GM23338 (cell line): ENCODE results near the gene ACP5.
"Not testable (repeated sequence)": the region's sequence is repeated elsewhere in the genome, so short reads cannot be mapped to it uniquely, and the experiment has no call there.

Experiments
- CREB1 ChIP-seq: fragments of 250-450 bp; sonication (Bioruptor Pico); IDR thresholded peaks from 2 replicates; pipeline ENCODE4 v1.5.0; 2020; ENCODE audit warnings: low read depth, mild to moderate bottlenecking, moderate library complexity
- EZH2 ChIP-seq: fragments of 200-600 bp; sonication (generic); IDR thresholded peaks from one replicate; pipeline ENCODE4 v1.8.0; 2017; ENCODE audit warnings: antibody characterized with exemption, mild to moderate bottlenecking, low read depth; ENCODE audit not compliant: unreplicated experiment
- EZH2phosphoT487 ChIP-seq: fragments of 200-600 bp; sonication (generic); IDR thresholded peaks from one replicate; pipeline ENCODE4 v1.8.1; 2018; ENCODE audit warnings: antibody characterized with exemption; ENCODE audit not compliant: unreplicated experiment
- JUNB ChIP-seq: IDR thresholded peaks from one replicate; pipeline ENCODE4 v1.6.1; 2016; ENCODE audit warnings: antibody characterized with exemption; ENCODE audit not compliant: unreplicated experiment
- POLR2AphosphoS5 ChIP-seq: IDR thresholded peaks from 2 replicates; pipeline ENCODE4 v1.6.1; 2016; ENCODE audit warnings: antibody characterized with exemption, low read depth
- STAT1 ChIP-seq: IDR thresholded peaks from one replicate; pipeline ENCODE4 v1.6.1; 2016; ENCODE audit warnings: antibody characterized with exemption; ENCODE audit not compliant: unreplicated experiment
- ZNF114 ChIP-seq: fragments of 250-450 bp; sonication (Bioruptor Pico); IDR thresholded peaks from 2 replicates; pipeline ENCODE4 v1.5.0; 2020; ENCODE audit warnings: mild to moderate bottlenecking, moderate library complexity
- ZNF331 ChIP-seq: fragments of 250-450 bp; sonication (Bioruptor Pico); IDR thresholded peaks from 2 replicates; pipeline ENCODE4 v1.5.0; 2020; ENCODE audit warnings: low read depth, mild to moderate bottlenecking, moderate library complexity
- TF ChIP-seq, protein P1 (sequence below), 2 experiments: fragments of 200-600 bp in 1 of 2; sonication (generic) in 1 of 2; conservative IDR thresholded peaks; 2 replicates each; pipeline versions ENCODE4 v1.5.1 to v1.6.1; 2016 to 2017; ENCODE audit warnings: antibody characterized with exemption in 2 of 2, low read depth in 2 of 2, mild to moderate bottlenecking in 2 of 2, moderate library complexity in 1 of 2
- TF ChIP-seq, protein P2 (sequence below): IDR thresholded peaks from one replicate; pipeline ENCODE4 v1.6.1; 2018; ENCODE audit warnings: antibody characterized with exemption; ENCODE audit not compliant: unreplicated experiment
- TF ChIP-seq, protein P3 (sequence below): IDR thresholded peaks from 2 replicates; pipeline ENCODE4 v1.6.1; 2016; ENCODE audit warnings: antibody characterized with exemption

DNA sequence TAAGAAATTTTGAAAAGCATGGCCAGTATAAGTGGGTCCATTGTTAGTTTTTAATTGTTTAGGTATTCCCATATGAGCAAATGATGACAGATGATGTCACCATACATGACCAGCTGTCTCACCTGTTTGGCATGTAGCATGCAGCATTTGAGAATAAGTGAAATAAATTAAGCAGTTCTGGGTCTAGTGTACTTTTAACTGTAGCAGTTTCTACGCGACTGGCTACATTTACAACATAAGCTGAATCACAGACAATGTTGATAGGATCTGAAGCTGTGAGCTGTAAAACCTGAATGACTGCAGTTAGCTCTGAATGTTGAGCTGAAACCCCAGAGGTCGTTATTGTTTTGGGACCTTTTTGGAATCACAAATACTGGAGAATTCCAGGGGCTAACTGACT lies 45.0 kb upstream of the ACP5 start:
- TF ChIP-seq, protein P1, sequence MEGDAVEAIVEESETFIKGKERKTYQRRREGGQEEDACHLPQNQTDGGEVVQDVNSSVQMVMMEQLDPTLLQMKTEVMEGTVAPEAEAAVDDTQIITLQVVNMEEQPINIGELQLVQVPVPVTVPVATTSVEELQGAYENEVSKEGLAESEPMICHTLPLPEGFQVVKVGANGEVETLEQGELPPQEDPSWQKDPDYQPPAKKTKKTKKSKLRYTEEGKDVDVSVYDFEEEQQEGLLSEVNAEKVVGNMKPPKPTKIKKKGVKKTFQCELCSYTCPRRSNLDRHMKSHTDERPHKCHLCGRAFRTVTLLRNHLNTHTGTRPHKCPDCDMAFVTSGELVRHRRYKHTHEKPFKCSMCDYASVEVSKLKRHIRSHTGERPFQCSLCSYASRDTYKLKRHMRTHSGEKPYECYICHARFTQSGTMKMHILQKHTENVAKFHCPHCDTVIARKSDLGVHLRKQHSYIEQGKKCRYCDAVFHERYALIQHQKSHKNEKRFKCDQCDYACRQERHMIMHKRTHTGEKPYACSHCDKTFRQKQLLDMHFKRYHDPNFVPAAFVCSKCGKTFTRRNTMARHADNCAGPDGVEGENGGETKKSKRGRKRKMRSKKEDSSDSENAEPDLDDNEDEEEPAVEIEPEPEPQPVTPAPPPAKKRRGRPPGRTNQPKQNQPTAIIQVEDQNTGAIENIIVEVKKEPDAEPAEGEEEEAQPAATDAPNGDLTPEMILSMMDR (conservative IDR thresholded peaks at IDR 0.05; ENCODE audit: low read depth in 2 of 2) = not testable (repeated sequence)
- TF ChIP-seq EZH2; CREB1 (CRISPR knock-in tag); POLR2AphosphoS5; EZH2phosphoT487; ZNF114 (CRISPR knock-in tag); JUNB; ZNF331 (CRISPR knock-in tag); STAT1: not testable (repeated sequence)
- TF ChIP-seq, protein P2, sequence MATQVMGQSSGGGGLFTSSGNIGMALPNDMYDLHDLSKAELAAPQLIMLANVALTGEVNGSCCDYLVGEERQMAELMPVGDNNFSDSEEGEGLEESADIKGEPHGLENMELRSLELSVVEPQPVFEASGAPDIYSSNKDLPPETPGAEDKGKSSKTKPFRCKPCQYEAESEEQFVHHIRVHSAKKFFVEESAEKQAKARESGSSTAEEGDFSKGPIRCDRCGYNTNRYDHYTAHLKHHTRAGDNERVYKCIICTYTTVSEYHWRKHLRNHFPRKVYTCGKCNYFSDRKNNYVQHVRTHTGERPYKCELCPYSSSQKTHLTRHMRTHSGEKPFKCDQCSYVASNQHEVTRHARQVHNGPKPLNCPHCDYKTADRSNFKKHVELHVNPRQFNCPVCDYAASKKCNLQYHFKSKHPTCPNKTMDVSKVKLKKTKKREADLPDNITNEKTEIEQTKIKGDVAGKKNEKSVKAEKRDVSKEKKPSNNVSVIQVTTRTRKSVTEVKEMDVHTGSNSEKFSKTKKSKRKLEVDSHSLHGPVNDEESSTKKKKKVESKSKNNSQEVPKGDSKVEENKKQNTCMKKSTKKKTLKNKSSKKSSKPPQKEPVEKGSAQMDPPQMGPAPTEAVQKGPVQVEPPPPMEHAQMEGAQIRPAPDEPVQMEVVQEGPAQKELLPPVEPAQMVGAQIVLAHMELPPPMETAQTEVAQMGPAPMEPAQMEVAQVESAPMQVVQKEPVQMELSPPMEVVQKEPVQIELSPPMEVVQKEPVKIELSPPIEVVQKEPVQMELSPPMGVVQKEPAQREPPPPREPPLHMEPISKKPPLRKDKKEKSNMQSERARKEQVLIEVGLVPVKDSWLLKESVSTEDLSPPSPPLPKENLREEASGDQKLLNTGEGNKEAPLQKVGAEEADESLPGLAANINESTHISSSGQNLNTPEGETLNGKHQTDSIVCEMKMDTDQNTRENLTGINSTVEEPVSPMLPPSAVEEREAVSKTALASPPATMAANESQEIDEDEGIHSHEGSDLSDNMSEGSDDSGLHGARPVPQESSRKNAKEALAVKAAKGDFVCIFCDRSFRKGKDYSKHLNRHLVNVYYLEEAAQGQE = not testable (repeated sequence)
- TF ChIP-seq, protein P3, sequence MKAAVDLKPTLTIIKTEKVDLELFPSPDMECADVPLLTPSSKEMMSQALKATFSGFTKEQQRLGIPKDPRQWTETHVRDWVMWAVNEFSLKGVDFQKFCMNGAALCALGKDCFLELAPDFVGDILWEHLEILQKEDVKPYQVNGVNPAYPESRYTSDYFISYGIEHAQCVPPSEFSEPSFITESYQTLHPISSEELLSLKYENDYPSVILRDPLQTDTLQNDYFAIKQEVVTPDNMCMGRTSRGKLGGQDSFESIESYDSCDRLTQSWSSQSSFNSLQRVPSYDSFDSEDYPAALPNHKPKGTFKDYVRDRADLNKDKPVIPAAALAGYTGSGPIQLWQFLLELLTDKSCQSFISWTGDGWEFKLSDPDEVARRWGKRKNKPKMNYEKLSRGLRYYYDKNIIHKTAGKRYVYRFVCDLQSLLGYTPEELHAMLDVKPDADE = not testable (repeated sequence)
